Parathyroid adenoma (tissue), 2 donors: ENCODE data around the gene IGFBP4.

Experiments
- H2AFZ ChIP-seq: fragments of 300-600 bp; sonication (generic); one replicate; pipeline ENCODE4 v1.7.0; 2017; ENCODE audit warnings: antibody characterized with exemption, mild to moderate bottlenecking
- H3K27ac ChIP-seq: fragments of 300-600 bp; sonication (generic); one replicate; pipeline ENCODE4 v1.7.0; 2017
- H3K27me3 ChIP-seq: fragments of 300-600 bp; sonication (generic); one replicate; pipeline ENCODE4 v1.7.0; 2017; ENCODE audit warnings: low read length; ENCODE audit not compliant: control insufficient read depth, insufficient read depth
- H3K36me3 ChIP-seq: fragments of 300-600 bp; sonication (generic); one replicate; pipeline ENCODE4 v1.7.0; 2017; ENCODE audit warnings: low read length; ENCODE audit not compliant: control insufficient read depth, insufficient read depth
- H3K4me1 ChIP-seq: fragments of 300-600 bp; sonication (generic); one replicate; pipeline ENCODE4 v1.7.0; 2017; ENCODE audit warnings: control low read depth
- H3K4me2 ChIP-seq: fragments of 300-600 bp; sonication (generic); one replicate; pipeline ENCODE4 v1.7.0; 2017; ENCODE audit warnings: low read length
- H3K4me3 ChIP-seq: fragments of 300-600 bp; sonication (generic); one replicate; pipeline ENCODE4 v1.7.0; 2017; ENCODE audit warnings: low read depth, low read length
- H3K79me2 ChIP-seq: fragments of 300-600 bp; sonication (generic); one replicate; pipeline ENCODE4 v1.7.0; 2017; ENCODE audit warnings: control low read depth
- H3K9ac ChIP-seq: fragments of 300-600 bp; sonication (generic); one replicate; pipeline ENCODE4 v1.7.0; 2017; ENCODE audit warnings: mild to moderate bottlenecking
- H3K9me3 ChIP-seq: fragments of 300-600 bp; sonication (generic); one replicate; pipeline ENCODE4 v1.7.0; 2017; ENCODE audit warnings: low read length; ENCODE audit not compliant: control insufficient read depth
- TF ChIP-seq, protein P1 (sequence below): fragments of 300-600 bp; sonication (generic); IDR thresholded peaks from one replicate; pipeline ENCODE4 v1.7.0; 2017; ENCODE audit warnings: antibody characterized with exemption, mild to moderate bottlenecking
- donor health status: primary hyperparathyroidism.

The IGFBP4 gene

DNA sequence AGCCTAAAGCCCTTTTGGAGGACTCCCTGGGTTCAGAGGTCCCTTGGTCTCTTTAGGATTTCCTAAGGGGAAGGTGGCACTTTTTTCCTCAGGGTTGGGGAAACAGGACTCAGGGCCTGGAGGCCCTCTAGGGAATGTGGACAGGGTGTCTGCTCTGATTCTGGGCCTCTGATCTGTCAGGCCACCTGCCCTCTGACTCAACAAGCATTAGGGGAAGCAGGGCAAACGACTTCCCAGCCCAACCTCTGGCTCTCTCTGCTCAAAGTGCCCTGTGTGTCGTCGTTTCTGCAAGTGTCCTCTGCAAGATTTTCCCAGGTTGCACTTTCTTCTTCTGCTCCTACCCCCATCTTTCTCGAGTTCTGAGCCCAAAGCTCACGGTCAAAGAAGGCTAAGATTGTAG lies 6.6 kb upstream of the IGFBP4 start:
- H2AFZ ChIP-seq = no peak overlapping the region
- H3K79me2 ChIP-seq = no peaks in the 10 kb centered on the region
- no peaks in the 10 kb centered on the region for H3K4me1 ChIP-seq
- no peaks in the 10 kb centered on the region for H3K36me3 ChIP-seq
- H3K9ac ChIP-seq = no peak overlapping the region
- H3K9me3 ChIP-seq = no peaks in the 10 kb centered on the region
- no peaks in the 10 kb centered on the region for H3K27me3 ChIP-seq
- no peak overlapping the region for H3K4me2 ChIP-seq
- no peak overlapping the region for H3K4me3 ChIP-seq
- no peak overlapping the region for H3K27ac ChIP-seq
- TF ChIP-seq, protein P1, sequence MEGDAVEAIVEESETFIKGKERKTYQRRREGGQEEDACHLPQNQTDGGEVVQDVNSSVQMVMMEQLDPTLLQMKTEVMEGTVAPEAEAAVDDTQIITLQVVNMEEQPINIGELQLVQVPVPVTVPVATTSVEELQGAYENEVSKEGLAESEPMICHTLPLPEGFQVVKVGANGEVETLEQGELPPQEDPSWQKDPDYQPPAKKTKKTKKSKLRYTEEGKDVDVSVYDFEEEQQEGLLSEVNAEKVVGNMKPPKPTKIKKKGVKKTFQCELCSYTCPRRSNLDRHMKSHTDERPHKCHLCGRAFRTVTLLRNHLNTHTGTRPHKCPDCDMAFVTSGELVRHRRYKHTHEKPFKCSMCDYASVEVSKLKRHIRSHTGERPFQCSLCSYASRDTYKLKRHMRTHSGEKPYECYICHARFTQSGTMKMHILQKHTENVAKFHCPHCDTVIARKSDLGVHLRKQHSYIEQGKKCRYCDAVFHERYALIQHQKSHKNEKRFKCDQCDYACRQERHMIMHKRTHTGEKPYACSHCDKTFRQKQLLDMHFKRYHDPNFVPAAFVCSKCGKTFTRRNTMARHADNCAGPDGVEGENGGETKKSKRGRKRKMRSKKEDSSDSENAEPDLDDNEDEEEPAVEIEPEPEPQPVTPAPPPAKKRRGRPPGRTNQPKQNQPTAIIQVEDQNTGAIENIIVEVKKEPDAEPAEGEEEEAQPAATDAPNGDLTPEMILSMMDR = no peak

DNA sequence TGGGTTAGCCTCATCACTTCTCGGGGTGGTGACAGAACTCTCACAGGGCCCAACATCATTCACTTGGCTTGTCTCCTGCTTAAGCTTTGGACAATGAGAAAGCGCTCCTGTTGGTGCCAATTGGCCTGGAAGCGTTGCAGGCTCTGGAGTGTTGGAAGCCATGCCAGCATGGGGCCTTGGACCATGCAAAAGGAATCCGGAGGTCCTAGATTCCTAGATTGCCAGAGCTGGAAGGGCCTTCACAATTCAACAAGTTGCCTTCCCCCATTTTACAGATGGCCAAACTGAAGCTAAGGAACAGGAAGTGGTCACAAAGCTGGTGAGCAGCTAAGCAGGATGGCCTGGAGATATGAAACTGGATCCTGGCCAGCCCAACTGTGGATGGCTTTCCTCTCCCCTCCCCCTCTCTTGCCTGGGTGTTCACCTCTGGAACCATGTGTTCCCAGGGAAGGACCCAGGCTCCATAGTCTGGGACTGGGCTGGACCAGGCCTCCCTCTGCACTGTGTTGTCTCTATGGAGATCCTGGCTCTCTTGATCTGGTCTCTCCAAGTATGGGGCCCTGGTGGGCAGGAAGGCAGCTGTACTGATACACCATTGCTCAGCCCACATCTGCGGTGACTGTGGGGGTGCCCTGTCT lies 6.0 kb upstream of the IGFBP4 start:
- TF ChIP-seq, protein P1 = no peak
- Histone ChIP-seq H3K4me1 (no peaks in the 10 kb centered on the region), H3K4me3 (no peak overlapping the region), H3K9me3 (no peaks in the 10 kb centered on the region), H3K79me2 (no peaks in the 10 kb centered on the region), H3K27ac (no peak overlapping the region), H3K27me3 (no peaks in the 10 kb centered on the region), H3K4me2 (no peak overlapping the region), H3K9ac (no peak overlapping the region), H2AFZ (no peak overlapping the region), H3K36me3 (no peaks in the 10 kb centered on the region)

DNA sequence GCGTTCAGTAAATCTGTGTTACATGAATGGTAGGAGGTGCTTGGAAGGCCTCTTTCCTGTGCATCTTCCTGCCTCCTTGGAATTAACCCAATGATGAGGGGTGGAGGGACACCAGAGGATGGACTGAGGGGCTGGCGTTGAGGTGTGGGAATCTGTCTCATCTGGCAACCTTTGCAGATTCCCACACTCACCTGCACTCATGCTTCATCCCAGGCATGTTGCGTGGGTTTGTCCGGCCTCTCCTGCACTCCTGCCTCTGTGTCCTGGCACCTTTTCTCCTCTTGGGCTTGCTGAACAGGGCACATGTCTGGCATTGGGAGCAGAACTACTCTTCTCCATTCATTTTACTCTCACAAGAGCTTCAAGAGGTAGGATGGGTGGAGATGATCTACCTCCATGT lies 3.1 kb upstream of the IGFBP4 start:
- no peaks in the 10 kb centered on the region for H3K9me3 ChIP-seq
- no peak overlapping the region for H2AFZ ChIP-seq
- H3K9ac ChIP-seq = no peak overlapping the region
- TF ChIP-seq, protein P1 = no peak
- H3K27ac ChIP-seq = no peak overlapping the region
- H3K4me1 ChIP-seq = no peaks in the 10 kb centered on the region
- no peak overlapping the region for H3K4me3 ChIP-seq
- H3K79me2 ChIP-seq = no peaks in the 10 kb centered on the region
- no peaks in the 10 kb centered on the region for H3K36me3 ChIP-seq
- H3K27me3 ChIP-seq = no peaks in the 10 kb centered on the region
- H3K4me2 ChIP-seq = no peak overlapping the region

DNA sequence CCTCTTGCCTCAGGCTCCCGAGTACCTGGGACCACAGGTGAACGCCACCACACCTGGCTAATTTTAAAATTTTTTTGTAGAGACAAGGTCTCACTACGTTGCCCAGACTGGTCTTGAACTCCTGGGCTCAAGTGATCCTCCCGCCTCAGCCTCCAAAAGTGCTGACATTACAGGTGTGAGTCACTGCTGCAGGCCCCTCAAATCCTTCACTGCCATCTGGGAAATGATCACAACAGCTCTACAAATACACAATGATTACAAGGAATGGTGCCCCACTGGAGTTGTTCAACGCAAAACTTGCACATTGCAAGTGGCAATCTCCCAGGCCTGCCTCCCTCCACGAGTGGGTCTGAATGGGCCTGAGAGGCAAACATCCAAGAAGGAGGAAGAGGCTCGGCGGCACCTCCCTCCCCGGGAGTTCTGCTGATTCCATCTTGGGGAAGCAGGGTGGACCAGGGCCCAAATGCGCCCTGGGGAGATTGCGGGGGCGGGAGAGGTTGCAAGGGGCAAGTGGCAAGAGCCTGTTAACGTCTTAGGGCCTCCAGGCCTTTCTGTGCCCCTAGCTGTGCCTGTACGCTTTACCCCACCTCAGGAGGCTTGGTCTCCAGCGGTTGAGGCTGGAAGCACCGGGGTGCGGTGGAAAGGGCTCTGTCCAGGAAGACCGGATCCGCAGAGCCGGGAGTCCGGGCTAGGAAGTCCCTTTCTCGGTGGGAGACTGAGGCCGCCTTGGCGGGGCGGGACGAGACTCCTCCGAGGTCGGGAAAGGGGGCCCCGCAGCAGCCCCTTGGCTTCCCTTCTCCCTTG lies 656 bp upstream of the IGFBP4 start:
- TF ChIP-seq, protein P1 = no peak
- H3K4me3 ChIP-seq = peak overlapping the region; percentile 20
- H3K79me2 ChIP-seq = no peaks in the 10 kb centered on the region
- H3K27me3 ChIP-seq = no peaks in the 10 kb centered on the region
- peak overlapping the region; percentile 58 for H3K4me2 ChIP-seq
- peak overlapping the region; percentile 63 for H3K27ac ChIP-seq
- H3K36me3 ChIP-seq = no peaks in the 10 kb centered on the region
- no peaks in the 10 kb centered on the region for H3K9me3 ChIP-seq
- H2AFZ ChIP-seq = peak overlapping the region; percentile 80
- H3K9ac ChIP-seq = no peak overlapping the region
- H3K4me1 ChIP-seq = no peaks in the 10 kb centered on the region
